Endothelial cell of umbilical vein (primary cell): ENCODE results near the gene CCDC30. TPM values are rescaled to one million over a fixed set of nuclear protein-coding genes. Genes with fewer than 3 reads are reported as not detected.

ENCODE experiments used
- BruUV-seq: library from RNA; stranded (reverse); fragments of 400-500 nt; replicated peaks from 2 replicates; lab custom pipeline; 2021; lab: Mats Ljungman, UMichigan
- CTCF ChIA-PET: fragments of 300-600, 350-600 bp; sonication (Branson Sonifier 250); formaldehyde crosslinking; loops from one replicate; lab custom pipeline; 2021; ENCODE audit warnings: antibody characterized with exemption, inconsistent platforms; lab: Charles Lee
- POLR2A ChIA-PET: fragments of 300-600, 350-600 bp; sonication (Branson Sonifier 250); formaldehyde crosslinking; loops from one replicate; lab custom pipeline; 2021; ENCODE audit warnings: antibody characterized with exemption, inconsistent platforms; lab: Charles Lee
- DNase-seq: peaks from one replicate; pipeline ENCODE4 v3.0.0-alpha.2; 2011; ENCODE audit warnings: low read depth, low spot score
- FAIRE-seq: peaks from 2 replicates; lab custom pipeline; 2011; peaks lifted over from hg19 to GRCh38; lab: Jason Lieb, UNC
- H2AFZ ChIP-seq: 2 replicates; pipeline ENCODE4 v1.6.0; 2012; ENCODE audit warnings: low read depth, low read length, control low read depth, inconsistent platforms
- H3K27ac ChIP-seq: 2 replicates; pipeline ENCODE4 v1.5.1; 2011; ENCODE audit warnings: low read depth, mild to moderate bottlenecking, control low read depth, low read length, moderate library complexity; ENCODE audit not compliant: insufficient read depth
- H3K27me3 ChIP-seq, 2 experiments: 2 replicates each; pipeline versions ENCODE4 v1.6.0 to v1.6.1; 2011; ENCODE audit warnings: low read length in 2 of 2, mixed read lengths in 1 of 2; ENCODE audit not compliant: control insufficient read depth in 2 of 2, insufficient read depth in 2 of 2
- H3K36me3 ChIP-seq, 2 experiments: 2 replicates in 1 of 2; 3 replicates in 1 of 2; pipeline ENCODE4 v1.5.1; 2011; ENCODE audit warnings: low read length in 2 of 2, mild to moderate bottlenecking in 1 of 2, moderate library complexity in 1 of 2; ENCODE audit not compliant: control insufficient read depth in 2 of 2, insufficient read depth in 2 of 2; ENCODE audit errors: extremely low read depth in 1 of 2
- H3K4me1 ChIP-seq: 3 replicates; pipeline ENCODE4 v1.5.1; 2011; ENCODE audit warnings: mild to moderate bottlenecking, low read length; ENCODE audit not compliant: control insufficient read depth, insufficient read depth; ENCODE audit errors: extremely low read depth
- H3K4me2 ChIP-seq: 2 replicates; pipeline ENCODE4 v1.6.1; 2011; ENCODE audit warnings: low read length, control low read depth, mixed read lengths; ENCODE audit not compliant: insufficient read depth
- H3K4me3 ChIP-seq, 3 experiments: fragments of 200-600 bp in 1 of 3; sonication (generic), shearing (Covaris generic) in 1 of 3; replicated peaks in 1 of 3; 2 replicates each; pipeline ENCODE4 v1.5.1; 2011 to 2016; ENCODE audit warnings: control low read depth in 3 of 3, low read length in 3 of 3, mild to moderate bottlenecking in 2 of 3, inconsistent platforms in 1 of 3, low read depth in 1 of 3, moderate library complexity in 1 of 3; ENCODE audit not compliant: insufficient read depth in 1 of 3
- H3K79me2 ChIP-seq: 2 replicates; pipeline ENCODE4 v1.6.0; 2012; ENCODE audit warnings: low read length, inconsistent platforms; ENCODE audit not compliant: control insufficient read depth, insufficient read depth
- H3K9ac ChIP-seq: replicated peaks from 2 replicates; pipeline ENCODE3; 2011; ENCODE audit warnings: low read length, control low read depth; ENCODE audit not compliant: insufficient read depth; ENCODE audit errors: extremely low read depth
- H3K9me1 ChIP-seq: replicated peaks from 3 replicates; pipeline ENCODE4 v1.6.0; 2011; ENCODE audit warnings: mild to moderate bottlenecking, low read length; ENCODE audit not compliant: control insufficient read depth, insufficient read depth; ENCODE audit errors: extremely low read depth
- H3K9me3 ChIP-seq: replicated peaks from 2 replicates; pipeline ENCODE4 v1.5.1; 2012; ENCODE audit warnings: low read length, inconsistent platforms; ENCODE audit not compliant: control insufficient read depth, insufficient read depth
- H4K20me1 ChIP-seq: replicated peaks from 2 replicates; pipeline ENCODE3; 2011; ENCODE audit warnings: mild to moderate bottlenecking, low read length; ENCODE audit not compliant: control insufficient read depth, insufficient read depth; ENCODE audit errors: extremely low read depth
- CTCF ChIP-seq, 2 donors: IDR thresholded peaks; 1 replicate in 1 of 2; 2 replicates in 1 of 2; pipeline ENCODE4 v1.5.1; 2011; ENCODE audit warnings: low read length in 2 of 2, mild to moderate bottlenecking in 2 of 2, moderate library complexity in 2 of 2, control low read depth in 1 of 2, inconsistent platforms in 1 of 2, low read depth in 1 of 2; ENCODE audit not compliant: insufficient read depth in 1 of 2; ENCODE audit errors: extremely low read depth in 1 of 2
- EZH2 ChIP-seq: IDR thresholded peaks from 2 replicates; pipeline ENCODE4 v1.6.1; 2012; ENCODE audit warnings: borderline replicate concordance, low read depth, mild to moderate bottlenecking, moderate library complexity, low read length, inconsistent platforms; ENCODE audit not compliant: severe bottlenecking
- FOS ChIP-seq: IDR thresholded peaks from 2 replicates; pipeline ENCODE4 v1.6.1; 2011; ENCODE audit warnings: mild to moderate bottlenecking, low read length, moderate library complexity, borderline replicate concordance; ENCODE audit not compliant: insufficient read depth
- GATA2 ChIP-seq: IDR thresholded peaks from 2 replicates; pipeline ENCODE4 v1.7.0; 2011; ENCODE audit warnings: low read depth, mild to moderate bottlenecking, moderate library complexity, mixed read lengths, low read length; ENCODE audit not compliant: insufficient read length, insufficient read depth
- JUN ChIP-seq: IDR thresholded peaks from 2 replicates; pipeline ENCODE4 v1.6.1; 2011; ENCODE audit warnings: borderline replicate concordance, low read depth; ENCODE audit not compliant: insufficient read length, insufficient read depth
- MAX ChIP-seq: IDR thresholded peaks from 2 replicates; pipeline ENCODE4 v1.6.1; 2011; ENCODE audit not compliant: insufficient read depth, insufficient read length
- MYC ChIP-seq: IDR thresholded peaks from one replicate; pipeline ENCODE4 v1.6.1; 2011; ENCODE audit warnings: mild to moderate bottlenecking, low read depth, low read length
- POLR2A ChIP-seq: IDR thresholded peaks from 2 replicates; pipeline ENCODE4 v1.6.1; 2012; ENCODE audit warnings: low read depth, mild to moderate bottlenecking, control low read depth, low read length
- POLR2AphosphoS5 ChIP-seq: IDR thresholded peaks from 2 replicates; pipeline ENCODE4 v1.6.1; 2012; ENCODE audit warnings: low read depth, mild to moderate bottlenecking, control low read depth, low read length, moderate library complexity; ENCODE audit not compliant: insufficient read depth
- dilution Hi-C: fragments of 300-500 bp; cut with MboI; formaldehyde crosslinking; loops from one replicate; pipeline ENCODE4 v1.15.0; 2019; ENCODE audit warnings: low sequenced_read_pairs; ENCODE audit not compliant: extremely low pct_ligation_motif_present
- intact Hi-C: fragments of 100-400 bp; cut with micrococcal nuclease; formaldehyde crosslinking; loops from one replicate; pipeline ENCODE4 v1.10.0; 2022
- polyA plus RNA-seq, 4 experiments: library from polyadenylated mRNA; depleted of rRNA in 3 of 4; stranded (reverse) in 3 of 4; unstranded in 1 of 4; fragments of >200 nt; gene quantifications; 2 replicates each; pipeline versions ENCODE4 v1.2.1 to v1.2.3, GENCODE V29; 2011 to 2012; ENCODE audit warnings: missing spikeins in 1 of 4
- total RNA-seq: library from RNA; stranded (reverse); gene quantifications from 2 replicates; pipeline ENCODE4 v1.2.3, GENCODE V29; 2021

The CCDC30 gene
- total and polyA plus RNA-seq, 2 donors (not counting 3 experiments of a cell fraction or from before 2014, with no cell fraction given), result 0.19 to 2.9 TPM

GRCh38 chr1:42551180-42551579 is 88.1 kb downstream of the CCDC30 start:
- H3K4me2 ChIP-seq, result no peak overlapping the region
- H3K27me3 ChIP-seq, result peaks cover 4 to 11% of the 10 kb centered on the region in 2 experiments
- no peak overlapping the region for H3K9ac ChIP-seq
- no peak overlapping the region for H3K27ac ChIP-seq
- no peak overlapping the region for H2AFZ ChIP-seq
- TF ChIP-seq EZH2, result no peak
- TF ChIP-seq POLR2AphosphoS5, result no peak
- no peak for TF ChIP-seq MAX
- no peak for TF ChIP-seq GATA2
- no peak for TF ChIP-seq FOS
- no peak for TF ChIP-seq MYC
- no peak for TF ChIP-seq JUN
- TF ChIP-seq CTCF (IDR thresholded peaks at IDR 0.05; ENCODE audit: extremely low read depth in 1 of 2, insufficient read depth in 1 of 2, low read depth in 1 of 2, low read length in 2 of 2), result no peak
- TF ChIP-seq POLR2A, result no peak
- no peaks in the 10 kb centered on the region for H3K9me3 ChIP-seq
- FAIRE-seq (no peak), DNase-seq (no peak)
- dilution Hi-C loops (no loop called here), intact Hi-C loops (no loop called here)
- no TSS peak for BruUV-seq
- no peak overlapping the region for H3K4me3 ChIP-seq
- H3K79me2 ChIP-seq, result no peaks in the 10 kb centered on the region
- no peaks in the 10 kb centered on the region for H3K36me3 ChIP-seq
- H3K4me1 ChIP-seq, result no peaks in the 10 kb centered on the region
- ChIA-PET CTCF (no interaction called here), POLR2A (no interaction called here)
- H4K20me1 ChIP-seq, result no peaks in the 10 kb centered on the region
- no peaks in the 10 kb centered on the region for H3K9me1 ChIP-seq
